ENCODE data around the gene CAPZB.

Gene CAPZB

GRCh38 chr1:19418503-19418971 is 66.8 kb downstream of the CAPZB start:
- peaks cover 75% of the 10 kb centered on the region for H4K20me1 ChIP-seq (ENCODE audit: insufficient read depth, low read length)
- no peak for ATAC-seq (ENCODE audit: insufficient read depth, low read depth)
- H3K9ac ChIP-seq (ENCODE audit: low read depth, low read length): no peak overlapping the region
- TF ChIP-seq, protein P1, sequence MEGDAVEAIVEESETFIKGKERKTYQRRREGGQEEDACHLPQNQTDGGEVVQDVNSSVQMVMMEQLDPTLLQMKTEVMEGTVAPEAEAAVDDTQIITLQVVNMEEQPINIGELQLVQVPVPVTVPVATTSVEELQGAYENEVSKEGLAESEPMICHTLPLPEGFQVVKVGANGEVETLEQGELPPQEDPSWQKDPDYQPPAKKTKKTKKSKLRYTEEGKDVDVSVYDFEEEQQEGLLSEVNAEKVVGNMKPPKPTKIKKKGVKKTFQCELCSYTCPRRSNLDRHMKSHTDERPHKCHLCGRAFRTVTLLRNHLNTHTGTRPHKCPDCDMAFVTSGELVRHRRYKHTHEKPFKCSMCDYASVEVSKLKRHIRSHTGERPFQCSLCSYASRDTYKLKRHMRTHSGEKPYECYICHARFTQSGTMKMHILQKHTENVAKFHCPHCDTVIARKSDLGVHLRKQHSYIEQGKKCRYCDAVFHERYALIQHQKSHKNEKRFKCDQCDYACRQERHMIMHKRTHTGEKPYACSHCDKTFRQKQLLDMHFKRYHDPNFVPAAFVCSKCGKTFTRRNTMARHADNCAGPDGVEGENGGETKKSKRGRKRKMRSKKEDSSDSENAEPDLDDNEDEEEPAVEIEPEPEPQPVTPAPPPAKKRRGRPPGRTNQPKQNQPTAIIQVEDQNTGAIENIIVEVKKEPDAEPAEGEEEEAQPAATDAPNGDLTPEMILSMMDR (IDR thresholded peaks at IDR 0.05; ENCODE audit: borderline replicate concordance, extremely low read depth, low read length, poor library complexity, severe bottlenecking): no peak
- TF ChIP-seq EZH2 (IDR thresholded peaks at IDR 0.05; ENCODE audit: borderline replicate concordance, low read depth, low read length, severe bottlenecking): no peak
- no peak overlapping the region for H3K4me2 ChIP-seq (ENCODE audit: insufficient read depth, low read length)
- no peaks in the 10 kb centered on the region for H3K27me3 ChIP-seq (ENCODE audit: insufficient read depth, low read length, poor library complexity)
- H2AFZ ChIP-seq (ENCODE audit: low read depth, low read length): no peak overlapping the region
- H3K4me1 ChIP-seq (ENCODE audit: insufficient read depth, low read length): no peaks in the 10 kb centered on the region
- DNase-seq: no peak
- H3K27ac ChIP-seq (ENCODE audit: low read length): no peak overlapping the region
- H3K36me3 ChIP-seq (ENCODE audit: insufficient read depth, low read length): peaks cover 47% of the 10 kb centered on the region
- no peak overlapping the region for H3K4me3 ChIP-seq (ENCODE audit: low read depth in 1 of 2, low read length in 2 of 2)
- H3K79me2 ChIP-seq (ENCODE audit: insufficient read depth, low read length): peaks cover 86% of the 10 kb centered on the region
- H3K9me3 ChIP-seq (ENCODE audit: insufficient read depth, low read length, severe bottlenecking): no peaks in the 10 kb centered on the region

DNA sequence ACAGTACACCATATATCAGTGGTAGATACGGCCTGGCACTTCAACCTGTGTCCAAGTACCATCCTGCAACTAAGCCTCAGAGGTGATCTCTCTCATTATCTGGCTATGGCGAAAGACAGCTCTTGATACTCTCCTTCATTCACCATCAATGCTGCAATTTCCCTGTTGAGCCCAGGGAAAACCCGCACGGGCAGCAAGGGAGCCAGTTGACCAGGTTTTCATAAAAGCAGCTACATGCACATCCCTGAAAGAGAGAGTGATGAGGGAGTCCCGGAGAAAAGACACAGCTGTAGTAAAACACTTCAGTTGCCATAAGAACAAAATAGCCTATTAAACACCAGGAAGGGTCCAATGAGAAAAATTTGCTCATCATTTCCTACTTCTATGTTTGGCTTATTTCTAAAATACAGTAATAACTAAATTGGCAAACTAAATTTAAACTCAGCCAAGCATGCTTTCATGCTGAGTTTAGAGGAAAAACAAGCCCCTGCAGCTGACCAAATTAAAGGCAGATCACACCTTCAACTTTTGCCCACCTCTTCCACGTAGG is 68.3 kb downstream of the CAPZB start:
- peaks cover 86% of the 10 kb centered on the region for H3K79me2 ChIP-seq (ENCODE audit: insufficient read depth, low read length)
- no peaks in the 10 kb centered on the region for H3K4me1 ChIP-seq (ENCODE audit: insufficient read depth, low read length)
- H3K27me3 ChIP-seq (ENCODE audit: insufficient read depth, low read length, poor library complexity): no peaks in the 10 kb centered on the region
- H3K9me3 ChIP-seq (ENCODE audit: insufficient read depth, low read length, severe bottlenecking): no peaks in the 10 kb centered on the region
- H2AFZ ChIP-seq (ENCODE audit: low read depth, low read length): no peak overlapping the region
- H3K27ac ChIP-seq (ENCODE audit: low read length): no peak overlapping the region
- no peak overlapping the region for H3K9ac ChIP-seq (ENCODE audit: low read depth, low read length)
- no peak overlapping the region for H3K4me3 ChIP-seq (ENCODE audit: low read depth in 1 of 2, low read length in 2 of 2)
- DNase-seq: no peak
- H3K36me3 ChIP-seq (ENCODE audit: insufficient read depth, low read length): peaks cover 54% of the 10 kb centered on the region
- no peak overlapping the region for H3K4me2 ChIP-seq (ENCODE audit: insufficient read depth, low read length)
- ATAC-seq (ENCODE audit: insufficient read depth, low read depth): no peak
- peaks cover 77% of the 10 kb centered on the region for H4K20me1 ChIP-seq (ENCODE audit: insufficient read depth, low read length)
- TF ChIP-seq EZH2 (IDR thresholded peaks at IDR 0.05; ENCODE audit: borderline replicate concordance, low read depth, low read length, severe bottlenecking): no peak
- TF ChIP-seq, protein P1 (IDR thresholded peaks at IDR 0.05; ENCODE audit: borderline replicate concordance, extremely low read depth, low read length, poor library complexity, severe bottlenecking): no peak

DNA sequence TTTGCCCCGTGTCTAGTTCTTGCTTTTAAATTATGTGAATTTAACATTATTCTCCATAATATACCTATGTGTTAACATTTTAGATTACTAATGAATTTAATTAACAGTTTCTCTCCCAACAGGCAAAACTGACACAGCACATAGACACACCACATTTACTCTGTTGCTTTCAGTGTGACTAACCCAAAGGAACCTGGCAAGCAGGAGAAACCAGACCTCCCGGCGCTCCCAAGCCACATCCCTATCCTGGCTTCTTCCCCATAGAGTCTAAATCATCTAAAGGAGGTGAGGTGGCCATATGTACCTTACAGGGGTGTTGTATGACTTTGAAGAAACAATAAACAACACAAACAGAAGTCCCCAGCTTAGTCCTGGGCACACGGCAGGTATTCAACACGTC is 69.2 kb downstream of the CAPZB start:
- H3K36me3 ChIP-seq (ENCODE audit: insufficient read depth, low read length): peaks cover 60% of the 10 kb centered on the region
- H3K27ac ChIP-seq (ENCODE audit: low read length): no peak overlapping the region
- no peak overlapping the region for H3K4me3 ChIP-seq (ENCODE audit: low read depth in 1 of 2, low read length in 2 of 2)
- no peak overlapping the region for H3K4me2 ChIP-seq (ENCODE audit: insufficient read depth, low read length)
- peaks cover 76% of the 10 kb centered on the region for H4K20me1 ChIP-seq (ENCODE audit: insufficient read depth, low read length)
- no peak overlapping the region for H3K9ac ChIP-seq (ENCODE audit: low read depth, low read length)
- H3K4me1 ChIP-seq (ENCODE audit: insufficient read depth, low read length): no peaks in the 10 kb centered on the region
- no peaks in the 10 kb centered on the region for H3K9me3 ChIP-seq (ENCODE audit: insufficient read depth, low read length, severe bottlenecking)
- no peak for DNase-seq
- TF ChIP-seq, protein P1 (IDR thresholded peaks at IDR 0.05; ENCODE audit: borderline replicate concordance, extremely low read depth, low read length, poor library complexity, severe bottlenecking): no peak
- no peak for TF ChIP-seq EZH2 (IDR thresholded peaks at IDR 0.05; ENCODE audit: borderline replicate concordance, low read depth, low read length, severe bottlenecking)
- ATAC-seq (ENCODE audit: insufficient read depth, low read depth): no peak
- peaks cover 86% of the 10 kb centered on the region for H3K79me2 ChIP-seq (ENCODE audit: insufficient read depth, low read length)
- H3K27me3 ChIP-seq (ENCODE audit: insufficient read depth, low read length, poor library complexity): no peaks in the 10 kb centered on the region
- no peak overlapping the region for H2AFZ ChIP-seq (ENCODE audit: low read depth, low read length)

All from DND-41 (cell line).